ENCODE measurements around the gene RPS17.
"Not testable (repeated sequence)": the region's sequence is repeated elsewhere in the genome, so short reads cannot be mapped to it uniquely, and the experiment has no call there.

The RPS17 gene

DNA sequence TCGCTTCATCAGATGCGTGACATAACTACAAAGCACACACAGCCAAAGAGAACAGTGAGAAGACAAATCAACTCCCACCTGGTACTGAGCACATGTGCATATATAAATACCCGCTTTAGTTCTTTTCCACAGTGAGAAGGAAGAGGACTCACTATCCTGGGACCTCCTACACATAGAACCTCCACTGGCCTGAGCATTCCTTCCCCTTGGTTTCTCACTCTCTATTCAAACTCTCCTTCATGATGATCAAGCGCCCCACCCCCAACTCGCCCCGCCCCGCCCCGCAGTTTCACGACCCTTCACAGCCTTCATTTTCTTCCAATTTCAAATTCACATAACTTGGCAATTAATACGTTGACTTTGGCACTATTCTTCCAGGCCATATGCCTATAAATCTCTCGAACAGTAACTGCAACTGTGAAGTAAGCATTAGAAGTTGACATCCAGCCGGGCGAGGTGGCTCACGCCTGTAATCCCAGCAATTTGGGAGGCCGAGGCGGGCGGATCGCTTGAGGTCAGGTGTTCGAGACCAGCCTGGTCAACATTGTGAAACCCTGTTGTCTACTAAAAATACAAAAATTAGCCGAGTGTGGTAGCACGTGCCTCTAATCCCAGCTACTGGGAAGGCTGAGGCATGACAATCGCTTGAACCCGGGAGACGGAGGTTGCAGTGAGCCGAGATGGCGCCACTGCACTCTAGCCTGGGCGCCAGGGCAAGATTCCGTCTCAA is 1.1 kb downstream of the RPS17 start:
- DNase-seq (ENCODE audit: low read depth, low spot score), result no peak
- H3K27me3 ChIP-seq (ENCODE audit: insufficient read depth, insufficient read length), result no peaks in the 10 kb centered on the region
- peak overlapping the region; percentile 100 for H3K9ac ChIP-seq (ENCODE audit: insufficient read length, low read depth)
- peaks cover 6% of the 10 kb centered on the region for H3K4me1 ChIP-seq (ENCODE audit: insufficient read depth, insufficient read length)
- H3K36me3 ChIP-seq (ENCODE audit: insufficient read depth, insufficient read length, low read length), result peaks cover 53% of the 10 kb centered on the region
- H3K4me3 ChIP-seq (ENCODE audit: insufficient read length, low read depth), result peak overlapping the region; percentile 99
- no peak for TF ChIP-seq SUZ12 (IDR thresholded peaks at IDR 0.05; ENCODE audit: extremely low read depth, insufficient read depth, insufficient read length)
- TF ChIP-seq ZNF274 (IDR thresholded peaks at IDR 0.05; ENCODE audit: low read depth, low read length), result no peak
- no peaks in the 10 kb centered on the region for H3K9me3 ChIP-seq (ENCODE audit: insufficient read depth, low read length)

- TF ChIP-seq ZNF274 (IDR thresholded peaks at IDR 0.05; ENCODE audit: low read depth, low read length) (no peak), YY1 (IDR thresholded peaks at IDR 0.05; ENCODE audit: insufficient read depth, insufficient read length) (no peak)
- H3K4me3 ChIP-seq (ENCODE audit: insufficient read length, low read depth), result no peak overlapping the region
- DNase-seq (ENCODE audit: low read depth, low spot score), result no peak
- no peaks in the 10 kb centered on the region for H3K9me3 ChIP-seq (ENCODE audit: insufficient read depth, low read length)
- peak overlapping the region; percentile 53 for H3K9ac ChIP-seq (ENCODE audit: insufficient read length, low read depth)
- H3K36me3 ChIP-seq (ENCODE audit: insufficient read depth, insufficient read length, low read length), result peaks cover 68% of the 10 kb centered on the region
- H3K4me1 ChIP-seq (ENCODE audit: insufficient read depth, insufficient read length), result peaks cover 6% of the 10 kb centered on the region
- no peaks in the 10 kb centered on the region for H3K27me3 ChIP-seq (ENCODE audit: insufficient read depth, insufficient read length)
Observed at GRCh38 chr15:82537351-82537908, 2.8 kb downstream of the RPS17 start.

DNA sequence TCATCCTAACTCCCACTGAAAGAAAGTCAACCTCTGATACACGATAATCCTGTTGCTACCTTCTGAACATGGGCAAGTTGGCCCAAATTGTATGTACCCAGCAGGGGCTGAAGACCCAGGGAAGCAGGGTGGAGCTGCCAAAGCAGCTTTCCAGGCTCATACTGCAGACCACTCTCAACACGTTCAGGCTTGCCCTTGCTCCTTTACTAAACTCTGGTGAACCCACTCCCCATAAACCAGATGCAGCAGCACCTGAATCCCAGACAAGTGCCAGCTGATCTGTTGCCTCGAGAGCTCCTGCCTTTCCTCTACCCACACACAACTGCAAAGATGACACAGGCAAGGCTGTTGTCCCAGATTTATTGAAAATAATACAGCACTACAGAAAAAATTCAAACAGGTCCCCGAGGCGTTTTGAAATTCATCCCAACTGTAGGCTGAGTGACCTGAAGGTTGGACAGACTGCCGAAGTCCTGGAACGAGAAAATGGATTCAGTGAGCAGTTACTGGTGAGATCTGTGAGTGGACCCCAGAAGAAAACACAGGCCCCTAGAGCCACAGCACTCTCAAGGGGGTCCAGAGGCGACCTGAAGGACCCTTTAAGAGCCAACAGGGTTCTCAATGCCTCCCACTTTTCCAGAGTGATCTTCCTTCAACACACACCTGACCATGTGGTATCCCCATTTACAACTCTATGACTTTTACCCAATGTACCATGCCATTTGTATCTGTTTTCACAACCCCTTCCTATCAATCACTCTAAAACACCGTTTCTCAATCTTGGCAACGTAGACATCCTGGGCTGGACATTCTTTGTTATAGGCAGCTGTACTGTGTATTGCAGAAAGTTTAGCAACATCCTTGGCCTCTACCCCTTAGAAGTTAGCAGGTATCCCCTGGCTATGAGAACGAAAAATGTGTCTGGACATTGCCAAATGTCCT is 3.6 kb downstream of the RPS17 start:
- Histone ChIP-seq H3K36me3 (ENCODE audit: insufficient read depth, insufficient read length, low read length) (peaks cover 71% of the 10 kb centered on the region), H3K4me1 (ENCODE audit: insufficient read depth, insufficient read length) (peaks cover 6% of the 10 kb centered on the region), H3K9ac (ENCODE audit: insufficient read length, low read depth) (peak overlapping the region; percentile 53)

DNA sequence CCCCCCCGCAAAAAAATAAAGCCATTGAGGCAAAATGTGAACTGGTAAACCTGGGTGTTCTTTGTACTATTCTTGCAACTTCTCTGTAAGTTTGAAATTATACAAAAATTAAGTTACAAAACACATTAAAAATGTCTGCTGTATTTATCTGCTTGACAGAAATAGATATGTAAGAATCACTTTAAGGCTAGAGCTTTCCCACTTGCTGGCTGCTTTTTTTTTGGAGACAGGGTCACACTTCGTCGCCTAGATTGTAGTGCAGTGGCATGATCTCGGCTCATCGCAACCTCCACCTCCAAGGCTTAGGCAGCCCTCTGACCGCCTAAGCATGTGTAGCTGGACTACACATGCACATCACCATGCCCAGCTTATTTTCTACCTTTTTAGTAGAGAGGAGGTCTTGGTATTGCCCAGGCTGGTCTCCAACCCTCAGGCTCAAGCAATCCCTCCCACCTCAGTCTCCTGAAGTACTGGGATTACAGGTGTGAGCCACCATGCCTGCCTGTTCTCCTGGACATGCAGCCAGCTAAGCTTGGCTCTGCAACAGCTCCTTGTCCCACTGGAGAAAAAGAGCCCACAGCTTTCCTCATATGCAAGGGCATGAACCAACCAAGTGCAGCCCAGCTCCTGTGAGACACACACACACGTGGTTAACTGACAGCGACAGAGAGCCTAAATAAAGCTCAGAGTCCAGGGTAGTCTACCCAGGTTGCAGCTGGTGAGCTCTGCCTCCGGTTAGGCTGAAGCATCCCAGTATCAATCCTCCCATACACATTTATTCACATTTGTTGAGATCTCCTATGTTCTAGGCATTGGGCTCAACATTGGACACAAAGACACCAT is 4.5 kb downstream of the RPS17 start:
- no peaks in the 10 kb centered on the region for H3K9me3 ChIP-seq (ENCODE audit: insufficient read depth, low read length)
- H3K9ac ChIP-seq (ENCODE audit: insufficient read length, low read depth), result no peak overlapping the region
- no peak overlapping the region for H3K4me3 ChIP-seq (ENCODE audit: insufficient read length, low read depth)
- H3K4me1 ChIP-seq (ENCODE audit: insufficient read depth, insufficient read length), result peaks cover 9% of the 10 kb centered on the region
- no peaks in the 10 kb centered on the region for H3K27me3 ChIP-seq (ENCODE audit: insufficient read depth, insufficient read length)
- TF ChIP-seq ZNF274 (IDR thresholded peaks at IDR 0.05; ENCODE audit: low read depth, low read length), result no peak
- TF ChIP-seq SUZ12 (IDR thresholded peaks at IDR 0.05; ENCODE audit: extremely low read depth, insufficient read depth, insufficient read length), result no peak
- no peak for TF ChIP-seq YY1 (IDR thresholded peaks at IDR 0.05; ENCODE audit: insufficient read depth, insufficient read length)
- no peak for DNase-seq (ENCODE audit: low read depth, low spot score)
- H3K36me3 ChIP-seq (ENCODE audit: insufficient read depth, insufficient read length, low read length), result peaks cover 71% of the 10 kb centered on the region

More for the DNA sequence above, 3.6 kb downstream of the RPS17 start:
- no peak for DNase-seq (ENCODE audit: low read depth, low spot score)
- Histone ChIP-seq H3K9me3 (ENCODE audit: insufficient read depth, low read length) (no peaks in the 10 kb centered on the region), H3K27me3 (ENCODE audit: insufficient read depth, insufficient read length) (no peaks in the 10 kb centered on the region), H3K4me3 (ENCODE audit: insufficient read length, low read depth) (no peak overlapping the region)
- TF ChIP-seq SUZ12 (IDR thresholded peaks at IDR 0.05; ENCODE audit: extremely low read depth, insufficient read depth, insufficient read length), result no peak
- TF ChIP-seq YY1 (IDR thresholded peaks at IDR 0.05; ENCODE audit: insufficient read depth, insufficient read length), result no peak
- no peak for TF ChIP-seq ZNF274 (IDR thresholded peaks at IDR 0.05; ENCODE audit: low read depth, low read length)

GRCh38 chr15:82535151-82535550 is 5.1 kb downstream of the RPS17 start:
- DNase-seq (ENCODE audit: low read depth, low spot score); H3K9me3 ChIP-seq (ENCODE audit: insufficient read depth, low read length); H3K4me1 ChIP-seq (ENCODE audit: insufficient read depth, insufficient read length); H3K9ac ChIP-seq (ENCODE audit: insufficient read length, low read depth); H3K27me3 ChIP-seq (ENCODE audit: insufficient read depth, insufficient read length); H3K4me3 ChIP-seq (ENCODE audit: insufficient read length, low read depth): not testable (repeated sequence)
- H3K36me3 ChIP-seq (ENCODE audit: insufficient read depth, insufficient read length, low read length), result peaks cover 71% of the 10 kb centered on the region

GRCh38 chr15:82534457-82534861 is 5.8 kb downstream of the RPS17 start:
- DNase-seq (ENCODE audit: low read depth, low spot score); H3K9me3 ChIP-seq (ENCODE audit: insufficient read depth, low read length); H3K9ac ChIP-seq (ENCODE audit: insufficient read length, low read depth); H3K4me3 ChIP-seq (ENCODE audit: insufficient read length, low read depth); H3K4me1 ChIP-seq (ENCODE audit: insufficient read depth, insufficient read length); H3K27me3 ChIP-seq (ENCODE audit: insufficient read depth, insufficient read length): not testable (repeated sequence)
- H3K36me3 ChIP-seq (ENCODE audit: insufficient read depth, insufficient read length, low read length), result peaks cover 65% of the 10 kb centered on the region

DNA sequence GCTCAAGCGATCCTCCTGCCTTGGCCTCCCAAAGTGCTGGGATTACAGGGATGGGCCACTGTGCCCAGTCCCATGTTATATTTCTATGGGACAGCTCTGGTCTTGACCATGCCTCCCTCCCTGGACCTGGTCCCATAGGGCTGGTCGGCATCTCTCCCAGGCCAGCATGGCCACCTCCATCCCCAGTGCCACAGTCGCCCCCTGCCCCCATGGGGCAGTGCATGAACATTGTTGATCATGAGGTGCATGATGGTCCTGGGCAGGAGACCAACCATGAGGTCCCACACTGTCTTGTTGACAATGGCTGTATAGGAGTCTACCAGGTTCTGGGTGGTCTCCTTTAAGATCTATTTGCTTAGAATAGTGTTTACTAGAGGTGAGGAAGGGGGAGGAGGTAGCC is 6.5 kb downstream of the RPS17 start:
- TF ChIP-seq YY1 (IDR thresholded peaks at IDR 0.05; ENCODE audit: insufficient read depth, insufficient read length) (no peak), ZNF274 (IDR thresholded peaks at IDR 0.05; ENCODE audit: low read depth, low read length) (no peak), SUZ12 (IDR thresholded peaks at IDR 0.05; ENCODE audit: extremely low read depth, insufficient read depth, insufficient read length) (no peak)
- Histone ChIP-seq H3K4me3 (ENCODE audit: insufficient read length, low read depth) (no peak overlapping the region), H3K4me1 (ENCODE audit: insufficient read depth, insufficient read length) (peaks cover 9% of the 10 kb centered on the region), H3K36me3 (ENCODE audit: insufficient read depth, insufficient read length, low read length) (peaks cover 59% of the 10 kb centered on the region), H3K27me3 (ENCODE audit: insufficient read depth, insufficient read length) (no peaks in the 10 kb centered on the region), H3K9ac (ENCODE audit: insufficient read length, low read depth) (no peak overlapping the region), H3K9me3 (ENCODE audit: insufficient read depth, low read length) (no peaks in the 10 kb centered on the region)
- no peak for DNase-seq (ENCODE audit: low read depth, low spot score)

All from NT2/D1 (cell line).